ENCODE data around the gene SH2D5.
"Not testable (repeated sequence)": the region's sequence is repeated elsewhere in the genome, so short reads cannot be mapped to it uniquely, and the experiment has no call there.

The SH2D5 gene

GRCh38 chr1:20728371-20729154 is 3.9 kb downstream of the SH2D5 start:
- DNase-seq (ENCODE audit: low read depth) = no peak

GRCh38 chr1:20727746-20728316 is 4.7 kb downstream of the SH2D5 start:
- DNase-seq (ENCODE audit: low read depth) = no peak

GRCh38 chr1:20726932-20727745 is 5.4 kb downstream of the SH2D5 start:
- DNase-seq (ENCODE audit: low read depth) = no peak

- no peak for DNase-seq (ENCODE audit: low read depth)
Observed at GRCh38 chr1:20726118-20726911, 6.2 kb downstream of the SH2D5 start.

GRCh38 chr1:20725189-20726117 is 7.0 kb downstream of the SH2D5 start:
- no peak for DNase-seq (ENCODE audit: low read depth)

GRCh38 chr1:20724364-20725188 is 7.9 kb downstream of the SH2D5 start:
- no peak for DNase-seq (ENCODE audit: low read depth)

GRCh38 chr1:20723537-20724363 is 8.8 kb downstream of the SH2D5 start:
- DNase-seq (ENCODE audit: low read depth) = no peak

GRCh38 chr1:20723159-20723536 is 9.4 kb downstream of the SH2D5 start:
- DNase-seq (ENCODE audit: low read depth) = no peak

- no peak for DNase-seq (ENCODE audit: low read depth)
Observed at GRCh38 chr1:20721117-20722061, 11.1 kb downstream of the SH2D5 start.

GRCh38 chr1:20720631-20721091 is 11.8 kb downstream of the SH2D5 start:
- DNase-seq (ENCODE audit: low read depth) = no peak

GRCh38 chr1:20719871-20720620 is 12.5 kb downstream of the SH2D5 start:
- DNase-seq (ENCODE audit: low read depth) = no peak

GRCh38 chr1:20719261-20719660 is 13.2 kb downstream of the SH2D5 start:
- DNase-seq (ENCODE audit: low read depth) = no peak

- not testable (repeated sequence) for DNase-seq (ENCODE audit: low read depth)
Observed at GRCh38 chr1:20718343-20718882, 14.1 kb downstream of the SH2D5 start.

- no peak for DNase-seq (ENCODE audit: low read depth)
Observed at GRCh38 chr1:20717452-20718342, 14.8 kb downstream of the SH2D5 start, which contains the start of gene KIF17. Gene KIF17 (minus strand): TSS chr1:20718007. CDS start chr1:20717706, 301 bp downstream.

GRCh38 chr1:20716232-20716631 is 16.3 kb downstream of the SH2D5 start:
- DNase-seq (ENCODE audit: low read depth) = no peak

- no peak for DNase-seq (ENCODE audit: low read depth)
Observed at GRCh38 chr1:20715406-20715805, 17.1 kb downstream of the SH2D5 start.

All from stimulated activated CD8-positive, alpha-beta memory T cell treated with anti-CD3 and anti-CD28 coated beads, Interleukin-7, amount 100 ng/mL, for 24 hours (primary cell).